ENCODE data around the gene CYBA. TPM values are rescaled to one million over a fixed set of nuclear protein-coding genes. Genes with fewer than 3 reads are reported as not detected.
A peak's percentile ranks its signal among the peaks of the same experiment; 100 is the strongest.

Gene CYBA
- total and polyA plus RNA-seq, 9 of the 15 experiments (the other 6 are each of a cell fraction or from before 2014, with no cell fraction given), result 0.34 to 683 (median 93.0) TPM

GRCh38 chr16:88688013-88688778, 37.3 kb upstream of the CYBA start (continued):
- TF ChIP-seq MGA (IDR thresholded peaks at IDR 0.05) (no peak), CTCFL (IDR thresholded peaks at IDR 0.05; ENCODE audit: borderline replicate concordance, insufficient read depth, low read depth, low read length, poor library complexity, severe bottlenecking) (no peak), SRSF7 (optimal IDR thresholded peaks at IDR 0.05; ENCODE audit: low read depth, low read length) (no peak), ZEB2 (IDR thresholded peaks at IDR 0.05) (peak; percentile 100), SREBF1 (IDR thresholded peaks at IDR 0.05; ENCODE audit: borderline replicate concordance, low read depth, low read length) (no peak), UBTF (IDR thresholded peaks at IDR 0.05; ENCODE audit: borderline replicate concordance in 1 of 2, low read depth in 2 of 2, low read length in 2 of 2) (0 out of 4 replicates have a peak, but pooled peaks of 1 of the 2 experiments have one; percentile 51), GTF2E2 (tag; IDR thresholded peaks at IDR 0.05) (no peak)
